ENCODE results near the gene PLLP. TPM values are rescaled to one million over a fixed set of nuclear protein-coding genes. Genes with fewer than 3 reads are reported as not detected.

PLLP gene
- total RNA-seq, 1 donor from 2014 or later = 5.2 TPM

DNA sequence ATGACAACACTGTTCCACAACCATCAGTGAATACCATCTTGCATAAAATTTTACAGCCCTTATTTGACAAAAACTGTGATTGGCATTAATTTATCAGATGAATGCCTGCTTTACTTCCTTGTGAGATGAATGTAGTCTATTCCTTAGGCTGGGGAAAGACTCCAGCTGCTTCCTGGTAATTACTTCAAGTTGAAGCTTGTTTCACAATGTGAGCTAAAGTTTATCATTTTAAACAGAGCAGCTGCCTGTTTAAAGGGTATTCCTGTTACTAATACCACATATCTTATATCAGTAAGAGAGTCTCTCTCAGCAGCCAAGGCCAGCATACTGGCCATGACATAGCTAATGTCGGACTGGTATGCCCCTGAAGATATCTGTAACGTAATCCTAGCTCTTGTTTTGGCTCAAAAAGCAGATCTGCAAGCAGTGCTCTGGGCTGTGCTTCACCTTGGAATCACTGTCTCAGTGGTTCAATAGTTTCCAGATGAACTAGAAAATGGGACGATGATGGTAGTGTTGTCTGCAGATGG lies 52.6 kb downstream of the PLLP start:
- intact Hi-C loops (cut with micrococcal nuclease) = no loop called here
- Histone ChIP-seq H3K27me3 (ENCODE audit: low read depth) (no peaks in the 10 kb centered on the region), H3K36me3 (peaks cover 96% of the 10 kb centered on the region), H3K9me3 (replicated peaks) (no peaks in the 10 kb centered on the region), H3K4me3 (no peak overlapping the region), H3K27ac (replicated peaks) (no peak overlapping the region), H3K4me1 (peaks cover 36% of the 10 kb centered on the region)
- no peak for DNase-seq
- TF ChIP-seq, protein P1, sequence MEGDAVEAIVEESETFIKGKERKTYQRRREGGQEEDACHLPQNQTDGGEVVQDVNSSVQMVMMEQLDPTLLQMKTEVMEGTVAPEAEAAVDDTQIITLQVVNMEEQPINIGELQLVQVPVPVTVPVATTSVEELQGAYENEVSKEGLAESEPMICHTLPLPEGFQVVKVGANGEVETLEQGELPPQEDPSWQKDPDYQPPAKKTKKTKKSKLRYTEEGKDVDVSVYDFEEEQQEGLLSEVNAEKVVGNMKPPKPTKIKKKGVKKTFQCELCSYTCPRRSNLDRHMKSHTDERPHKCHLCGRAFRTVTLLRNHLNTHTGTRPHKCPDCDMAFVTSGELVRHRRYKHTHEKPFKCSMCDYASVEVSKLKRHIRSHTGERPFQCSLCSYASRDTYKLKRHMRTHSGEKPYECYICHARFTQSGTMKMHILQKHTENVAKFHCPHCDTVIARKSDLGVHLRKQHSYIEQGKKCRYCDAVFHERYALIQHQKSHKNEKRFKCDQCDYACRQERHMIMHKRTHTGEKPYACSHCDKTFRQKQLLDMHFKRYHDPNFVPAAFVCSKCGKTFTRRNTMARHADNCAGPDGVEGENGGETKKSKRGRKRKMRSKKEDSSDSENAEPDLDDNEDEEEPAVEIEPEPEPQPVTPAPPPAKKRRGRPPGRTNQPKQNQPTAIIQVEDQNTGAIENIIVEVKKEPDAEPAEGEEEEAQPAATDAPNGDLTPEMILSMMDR (IDR thresholded peaks at IDR 0.05; ENCODE audit: borderline replicate concordance) = no peak

DNA sequence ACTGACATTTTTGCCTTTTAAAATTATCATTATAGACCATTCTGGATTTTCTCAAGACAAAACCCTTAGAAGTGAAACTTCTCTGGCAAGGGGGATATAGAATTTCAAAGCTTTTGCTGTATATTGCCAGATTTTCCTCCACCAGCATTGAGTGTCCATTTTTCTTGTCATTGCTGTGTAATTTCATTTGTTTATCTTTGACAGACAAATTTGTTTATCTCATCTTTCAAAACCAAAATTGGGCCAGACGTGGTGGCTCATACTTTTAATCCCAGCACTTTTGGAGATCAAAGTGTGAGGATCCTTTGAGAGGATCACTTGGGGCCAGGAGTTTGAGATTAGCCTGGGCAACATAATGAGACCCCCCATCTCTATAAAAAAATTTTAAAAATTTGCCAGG lies 55.4 kb downstream of the PLLP start:
- Histone ChIP-seq H3K27me3 (ENCODE audit: low read depth) (no peaks in the 10 kb centered on the region), H3K4me1 (peaks cover 16% of the 10 kb centered on the region), H3K4me3 (no peak overlapping the region), H3K9me3 (replicated peaks) (no peaks in the 10 kb centered on the region), H3K36me3 (peaks cover 98% of the 10 kb centered on the region), H3K27ac (replicated peaks) (no peak overlapping the region)
- intact Hi-C loops (cut with micrococcal nuclease) = no loop called here
- TF ChIP-seq, protein P1 (IDR thresholded peaks at IDR 0.05; ENCODE audit: borderline replicate concordance) = no peak
- no peak for DNase-seq

DNA sequence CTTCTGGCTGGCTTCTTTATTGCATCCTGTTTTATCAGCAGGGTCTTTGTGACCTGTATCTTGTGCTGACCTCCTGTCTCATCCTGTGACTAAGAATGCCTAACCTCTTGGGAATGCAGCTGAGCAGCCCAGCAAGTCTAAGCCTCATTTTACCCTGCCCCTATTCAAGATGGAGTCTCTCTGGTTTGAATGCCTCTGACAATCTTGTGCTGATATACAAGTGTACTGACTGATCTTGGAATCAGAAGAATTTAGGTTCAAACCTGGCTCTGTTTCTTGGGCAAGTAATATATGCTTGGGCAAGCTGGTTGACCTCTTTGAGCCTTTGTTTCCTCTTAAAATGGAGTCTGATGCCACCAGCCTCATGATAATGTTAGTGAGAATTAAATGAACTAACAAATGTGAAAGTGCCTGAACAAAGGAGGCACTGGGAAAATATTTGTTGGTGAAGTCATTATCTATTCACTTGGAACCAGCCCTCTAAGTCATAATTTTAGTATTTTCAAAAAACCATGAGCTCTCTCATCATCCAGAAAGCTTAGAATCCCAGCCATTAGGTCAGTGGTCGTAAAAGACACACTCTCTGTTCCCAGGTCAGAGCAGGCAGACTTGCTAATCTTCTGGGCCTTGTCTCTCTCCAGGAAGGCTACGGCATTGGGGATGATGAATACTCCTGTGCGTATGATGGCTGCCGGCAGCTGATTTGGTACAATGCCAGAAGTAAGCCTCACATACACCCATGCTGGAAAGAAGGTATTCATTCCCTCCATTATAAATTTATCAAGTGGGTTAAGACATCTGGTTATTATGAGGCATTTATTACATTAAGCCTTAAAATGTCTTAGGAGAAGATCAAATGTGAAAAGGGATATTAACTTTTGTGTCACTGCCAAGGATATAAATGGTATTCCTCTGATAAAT lies 57.5 kb downstream of the PLLP start:
- Histone ChIP-seq H3K4me1 (peaks cover 3% of the 10 kb centered on the region), H3K9me3 (replicated peaks) (no peaks in the 10 kb centered on the region), H3K27me3 (ENCODE audit: low read depth) (no peaks in the 10 kb centered on the region), H3K4me3 (no peak overlapping the region), H3K36me3 (peaks cover 98% of the 10 kb centered on the region), H3K27ac (replicated peaks) (no peak overlapping the region)
- TF ChIP-seq, protein P1 (IDR thresholded peaks at IDR 0.05; ENCODE audit: borderline replicate concordance) = no peak
- no peak for DNase-seq
- intact Hi-C loops (cut with micrococcal nuclease) = no loop called here

DNA sequence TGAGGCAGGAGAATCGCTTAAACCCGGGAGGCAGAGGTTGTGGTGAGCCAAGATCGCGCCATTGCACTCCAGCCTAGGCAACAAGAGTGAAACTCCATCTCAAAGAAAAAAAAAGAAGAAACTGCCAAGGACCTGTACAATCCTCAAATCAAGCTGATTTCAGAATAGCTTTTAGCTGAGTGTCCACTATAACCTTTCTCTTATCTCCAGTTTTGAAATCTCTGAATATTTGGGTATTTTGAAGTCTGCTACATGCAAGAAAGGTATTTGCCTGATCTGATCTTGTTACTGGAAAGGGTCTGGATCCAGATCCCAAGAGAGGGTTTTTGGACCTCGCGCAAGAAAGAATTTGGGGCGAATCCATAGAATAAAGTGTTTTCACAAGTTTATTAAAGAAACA lies 58.5 kb downstream of the PLLP start:
- intact Hi-C loops (cut with micrococcal nuclease) = no loop called here
- TF ChIP-seq, protein P1 (IDR thresholded peaks at IDR 0.05; ENCODE audit: borderline replicate concordance) = no peak
- peaks cover 98% of the 10 kb centered on the region for H3K36me3 ChIP-seq

DNA sequence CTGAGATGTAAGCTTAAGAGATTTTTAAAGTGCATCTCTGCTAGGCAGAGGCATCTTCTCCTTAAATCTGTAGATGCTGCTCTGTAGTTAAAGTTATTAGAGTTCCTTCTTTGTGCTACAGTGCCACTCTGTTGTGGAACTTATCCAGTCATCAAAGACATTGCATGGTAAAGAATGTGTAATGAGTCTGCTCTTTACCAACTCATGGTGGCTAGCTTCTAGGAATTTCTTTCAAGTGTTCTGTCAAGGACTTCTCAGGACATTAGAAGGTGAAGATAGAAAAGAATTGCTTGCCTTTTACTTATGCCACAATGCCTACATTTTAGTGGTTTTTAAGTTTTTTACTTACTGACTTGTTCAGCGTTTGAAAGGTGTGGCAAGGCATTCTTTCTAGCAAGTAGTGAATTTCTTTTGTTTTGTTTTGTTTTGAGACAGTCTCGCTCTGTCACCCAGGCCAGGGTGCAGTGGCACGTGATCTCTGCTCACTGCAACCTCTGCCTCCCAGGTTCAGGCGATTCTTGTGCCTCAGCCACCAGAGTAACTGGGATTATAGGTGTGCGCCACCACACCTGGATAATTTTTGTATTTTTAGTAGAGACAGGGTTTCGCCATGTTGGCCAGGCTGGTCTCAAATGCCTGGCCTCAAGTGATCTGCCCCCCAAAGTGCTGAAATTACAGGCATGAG lies 59.7 kb downstream of the PLLP start:
- no peaks in the 10 kb centered on the region for H3K27me3 ChIP-seq (ENCODE audit: low read depth)
- no peak overlapping the region for H3K4me3 ChIP-seq
- DNase-seq = no peak
- no peaks in the 10 kb centered on the region for H3K4me1 ChIP-seq
- no peak overlapping the region for H3K27ac ChIP-seq (replicated peaks)
- TF ChIP-seq, protein P1 (IDR thresholded peaks at IDR 0.05; ENCODE audit: borderline replicate concordance) = no peak
- peaks cover 98% of the 10 kb centered on the region for H3K36me3 ChIP-seq
- H3K9me3 ChIP-seq (replicated peaks) = peaks cover 2% of the 10 kb centered on the region
- intact Hi-C loops (cut with micrococcal nuclease) = no loop called here

More for the DNA sequence above, 58.5 kb downstream of the PLLP start:
- Histone ChIP-seq H3K4me1 (no peaks in the 10 kb centered on the region), H3K27me3 (ENCODE audit: low read depth) (no peaks in the 10 kb centered on the region), H3K9me3 (replicated peaks) (no peaks in the 10 kb centered on the region), H3K27ac (replicated peaks) (no peak overlapping the region), H3K4me3 (no peak overlapping the region)
- DNase-seq = no peak

All from left ventricle myocardium inferior (tissue), 1 donor.